ENCODE results near the gene METTL25. TPM values are rescaled to one million over a fixed set of nuclear protein-coding genes. Genes with fewer than 3 reads are reported as not detected.
"Not testable (repeated sequence)": the region's sequence is repeated elsewhere in the genome, so short reads cannot be mapped to it uniquely, and the experiment has no call there.

Gene METTL25
- polyA plus RNA-seq, 1 donor from 2014 or later, result 11.1 TPM

- Histone ChIP-seq H3K9me2 (ENCODE audit: insufficient read depth, low read length) (no peaks in the 10 kb centered on the region), H2AFZ (ENCODE audit: low read depth, low read length) (peak overlapping the region; percentile 67), H3K4me3 (ENCODE audit: low read length) (peak overlapping the region; percentile 79), H3K9ac (ENCODE audit: low read length) (peak overlapping the region; percentile 94), H3K4me2 (ENCODE audit: low read length) (peak overlapping the region; percentile 85), H3K36me3 (ENCODE audit: insufficient read depth, low read length) (no peaks in the 10 kb centered on the region), H3F3A (ENCODE audit: insufficient read depth, low read length, poor library complexity, severe bottlenecking) (no peaks in the 10 kb centered on the region), H3K27ac (ENCODE audit: low read length) (peak overlapping the region; percentile 97), H3K79me2 (replicated peaks; ENCODE audit: insufficient read depth, low read length) (peaks cover 34% of the 10 kb centered on the region), H4K20me1 (ENCODE audit: insufficient read depth) (no peaks in the 10 kb centered on the region), H3K9me3 (ENCODE audit: low read length) (no peaks in the 10 kb centered on the region), H3K27me3 (ENCODE audit: insufficient read depth, low read depth, low read length) (no peaks in the 10 kb centered on the region)
- TF ChIP-seq, protein P1, sequence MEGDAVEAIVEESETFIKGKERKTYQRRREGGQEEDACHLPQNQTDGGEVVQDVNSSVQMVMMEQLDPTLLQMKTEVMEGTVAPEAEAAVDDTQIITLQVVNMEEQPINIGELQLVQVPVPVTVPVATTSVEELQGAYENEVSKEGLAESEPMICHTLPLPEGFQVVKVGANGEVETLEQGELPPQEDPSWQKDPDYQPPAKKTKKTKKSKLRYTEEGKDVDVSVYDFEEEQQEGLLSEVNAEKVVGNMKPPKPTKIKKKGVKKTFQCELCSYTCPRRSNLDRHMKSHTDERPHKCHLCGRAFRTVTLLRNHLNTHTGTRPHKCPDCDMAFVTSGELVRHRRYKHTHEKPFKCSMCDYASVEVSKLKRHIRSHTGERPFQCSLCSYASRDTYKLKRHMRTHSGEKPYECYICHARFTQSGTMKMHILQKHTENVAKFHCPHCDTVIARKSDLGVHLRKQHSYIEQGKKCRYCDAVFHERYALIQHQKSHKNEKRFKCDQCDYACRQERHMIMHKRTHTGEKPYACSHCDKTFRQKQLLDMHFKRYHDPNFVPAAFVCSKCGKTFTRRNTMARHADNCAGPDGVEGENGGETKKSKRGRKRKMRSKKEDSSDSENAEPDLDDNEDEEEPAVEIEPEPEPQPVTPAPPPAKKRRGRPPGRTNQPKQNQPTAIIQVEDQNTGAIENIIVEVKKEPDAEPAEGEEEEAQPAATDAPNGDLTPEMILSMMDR (IDR thresholded peaks at IDR 0.05; ENCODE audit: poor library complexity, severe bottlenecking), result no peak
- no peak for TF ChIP-seq POLR2AphosphoS5 (IDR thresholded peaks at IDR 0.05)
- no peak for TF ChIP-seq REST (IDR thresholded peaks at IDR 0.05; ENCODE audit: borderline replicate concordance)
- no peak for TF ChIP-seq RAD21 (conservative IDR thresholded peaks at IDR 0.05)
- no peak for TF ChIP-seq EZH2 (IDR thresholded peaks at IDR 0.05; ENCODE audit: borderline replicate concordance, insufficient read depth, low read length, poor library complexity, severe bottlenecking)
- no peak for TF ChIP-seq EP300 (conservative IDR thresholded peaks at IDR 0.05; ENCODE audit: poor library complexity, severe bottlenecking)
- TF ChIP-seq SMC3 (conservative IDR thresholded peaks at IDR 0.05; ENCODE audit: poor library complexity), result no peak
- TF ChIP-seq MXI1 (conservative IDR thresholded peaks at IDR 0.05; ENCODE audit: poor library complexity, severe bottlenecking), result no peak
- TF ChIP-seq TAF1 (IDR thresholded peaks at IDR 0.05; ENCODE audit: low read depth), result no peak
These were observed 507 bp upstream of the METTL25 start for GRCh38 chr12:82357845-82358199.

DNA sequence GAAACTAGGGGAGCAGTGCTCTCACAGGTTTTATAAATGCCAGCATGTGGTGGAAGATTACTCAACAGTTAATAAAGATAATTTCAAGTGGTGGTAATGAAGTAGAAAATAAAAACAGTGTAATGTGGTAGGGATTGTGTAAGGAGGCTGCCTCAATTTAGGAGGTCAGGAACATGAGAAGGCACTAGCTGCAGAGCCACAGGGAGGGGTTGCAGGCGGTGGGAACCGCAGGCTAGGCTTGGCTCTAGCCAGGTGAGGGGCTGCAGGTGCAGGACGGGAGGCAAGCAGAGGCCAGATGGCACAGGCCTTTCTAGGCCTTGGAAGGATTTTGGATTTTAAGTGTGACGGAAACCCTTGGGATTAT, 768 bp downstream of the METTL25 start:
- TF ChIP-seq RAD21 (conservative IDR thresholded peaks at IDR 0.05), result no peak
- TF ChIP-seq, protein P1 (IDR thresholded peaks at IDR 0.05; ENCODE audit: poor library complexity, severe bottlenecking), result no peak
- TF ChIP-seq EZH2 (IDR thresholded peaks at IDR 0.05; ENCODE audit: borderline replicate concordance, insufficient read depth, low read length, poor library complexity, severe bottlenecking), result no peak
- TF ChIP-seq SMC3 (conservative IDR thresholded peaks at IDR 0.05; ENCODE audit: poor library complexity), result no peak
- no peak for TF ChIP-seq POLR2AphosphoS5 (IDR thresholded peaks at IDR 0.05)
- TF ChIP-seq MXI1 (conservative IDR thresholded peaks at IDR 0.05; ENCODE audit: poor library complexity, severe bottlenecking), result no peak
- TF ChIP-seq TAF1 (IDR thresholded peaks at IDR 0.05; ENCODE audit: low read depth), result no peak
- TF ChIP-seq EP300 (conservative IDR thresholded peaks at IDR 0.05; ENCODE audit: poor library complexity, severe bottlenecking), result no peak
- TF ChIP-seq REST (IDR thresholded peaks at IDR 0.05; ENCODE audit: borderline replicate concordance), result no peak
- no peak overlapping the region for H3K27ac ChIP-seq (ENCODE audit: low read length)
- H3K9ac ChIP-seq (ENCODE audit: low read length), result peak overlapping the region; percentile 94

GRCh38 chr12:82360834-82361233, 2.5 kb downstream of the METTL25 start:
- peaks cover 32% of the 10 kb centered on the region for H3K79me2 ChIP-seq (replicated peaks; ENCODE audit: insufficient read depth, low read length)
- H2AFZ ChIP-seq (ENCODE audit: low read depth, low read length), result not testable (repeated sequence)

More for the DNA sequence above, 768 bp downstream of the METTL25 start:
- H3K9me3 ChIP-seq (ENCODE audit: low read length), result no peaks in the 10 kb centered on the region
- peak overlapping the region; percentile 49 for H3K4me2 ChIP-seq (ENCODE audit: low read length)
- peaks cover 34% of the 10 kb centered on the region for H3K79me2 ChIP-seq (replicated peaks; ENCODE audit: insufficient read depth, low read length)
- H3K36me3 ChIP-seq (ENCODE audit: insufficient read depth, low read length), result no peaks in the 10 kb centered on the region
- no peaks in the 10 kb centered on the region for H3K27me3 ChIP-seq (ENCODE audit: insufficient read depth, low read depth, low read length)
- H3K4me3 ChIP-seq (ENCODE audit: low read length), result peak overlapping the region; percentile 79
- no peaks in the 10 kb centered on the region for H3K9me2 ChIP-seq (ENCODE audit: insufficient read depth, low read length)
- no peaks in the 10 kb centered on the region for H3F3A ChIP-seq (ENCODE audit: insufficient read depth, low read length, poor library complexity, severe bottlenecking)
- no peaks in the 10 kb centered on the region for H4K20me1 ChIP-seq (ENCODE audit: insufficient read depth)
- peak overlapping the region; percentile 7 for H2AFZ ChIP-seq (ENCODE audit: low read depth, low read length)

More at GRCh38 chr12:82360834-82361233, 2.5 kb downstream of the METTL25 start:
- not testable (repeated sequence) for H3K9ac ChIP-seq (ENCODE audit: low read length); H3F3A ChIP-seq (ENCODE audit: insufficient read depth, low read length, poor library complexity, severe bottlenecking); H4K20me1 ChIP-seq (ENCODE audit: insufficient read depth); H3K27me3 ChIP-seq (ENCODE audit: insufficient read depth, low read depth, low read length); H3K27ac ChIP-seq (ENCODE audit: low read length); H3K9me2 ChIP-seq (ENCODE audit: insufficient read depth, low read length); H3K9me3 ChIP-seq (ENCODE audit: low read length); H3K4me2 ChIP-seq (ENCODE audit: low read length); H3K4me3 ChIP-seq (ENCODE audit: low read length); H3K36me3 ChIP-seq (ENCODE audit: insufficient read depth, low read length)

All from neural cell (in vitro differentiated cells).